Skeletal muscle tissue (tissue), 4 donors: ENCODE data around the gene PACRG. TPM values are rescaled to one million over a fixed set of nuclear protein-coding genes. Genes with fewer than 3 reads are reported as not detected.

Experiments
- H3K27ac ChIP-seq: one replicate; pipeline ENCODE4 v1.7.0; 2013; ENCODE audit warnings: mild to moderate bottlenecking, low read depth, low read length, inconsistent platforms
- H3K27me3 ChIP-seq, 3 donors: one replicate each; pipeline ENCODE4 v1.7.0; 2013; ENCODE audit warnings: low read length in 3 of 3; ENCODE audit not compliant: control insufficient read depth in 3 of 3, insufficient read depth in 3 of 3
- H3K36me3 ChIP-seq, 3 donors: one replicate each; pipeline ENCODE4 v1.7.0; 2013; ENCODE audit warnings: low read length in 3 of 3; ENCODE audit not compliant: control insufficient read depth in 3 of 3, insufficient read depth in 3 of 3
- H3K4me1 ChIP-seq, 3 donors: one replicate each; pipeline ENCODE4 v1.7.0; 2013; ENCODE audit warnings: low read length in 3 of 3, mild to moderate bottlenecking in 3 of 3; ENCODE audit not compliant: control insufficient read depth in 3 of 3, insufficient read depth in 3 of 3
- H3K4me3 ChIP-seq, 3 donors: one replicate each; pipeline ENCODE4 v1.7.0; 2013; ENCODE audit warnings: low read length in 3 of 3
- H3K9ac ChIP-seq, 3 donors: one replicate each; pipeline ENCODE4 v1.7.0; 2013; ENCODE audit warnings: low read length in 3 of 3, mild to moderate bottlenecking in 3 of 3, moderate library complexity in 2 of 3, low read depth in 1 of 3
- H3K9me3 ChIP-seq, 3 donors: one replicate each; pipeline ENCODE4 v1.7.0; 2013; ENCODE audit warnings: low read length in 3 of 3; ENCODE audit not compliant: control insufficient read depth in 3 of 3
- total RNA-seq: library from RNA; depleted of rRNA; stranded (reverse); fragments of >200 nt; gene quantifications from one replicate; pipeline ENCODE4 v1.2.3, GENCODE V29; 2014
- donor health status: Osteomylitis.

PACRG gene
- total RNA-seq, 1 donor from 2014 or later, result 1.0 TPM

GRCh38 chr6:163301726-163302635 lies 574.2 kb downstream of the PACRG start:
- Histone ChIP-seq H3K4me3 (no peak overlapping the region), H3K27ac (peak overlapping the region; percentile 41)

GRCh38 chr6:163302747-163303146 lies 575.0 kb downstream of the PACRG start:
- peaks cover 13 to 29% (median 23%) of the 10 kb centered on the region in 3 donors for H3K4me1 ChIP-seq
- no peak overlapping the region for H3K4me3 ChIP-seq
- H3K27ac ChIP-seq, result peak overlapping the region; percentile 41
- H3K9ac ChIP-seq, result peak overlapping the region in 1 of 3 donors; percentile 35
- no peaks in the 10 kb centered on the region for H3K36me3 ChIP-seq
- no peaks in the 10 kb centered on the region for H3K27me3 ChIP-seq
- H3K9me3 ChIP-seq, result no peaks in the 10 kb centered on the region

More at GRCh38 chr6:163301726-163302635, 574.2 kb downstream of the PACRG start:
- Histone ChIP-seq H3K36me3 (no peaks in the 10 kb centered on the region), H3K27me3 (no peaks in the 10 kb centered on the region), H3K9me3 (no peaks in the 10 kb centered on the region), H3K9ac (peak overlapping the region in 2 of 3 donors; percentile 33 to 35), H3K4me1 (peaks cover 20 to 35% (median 28%) of the 10 kb centered on the region in 3 donors)

- H3K9me3 ChIP-seq, result no peaks in the 10 kb centered on the region
- H3K4me3 ChIP-seq, result no peak overlapping the region
- no peaks in the 10 kb centered on the region for H3K27me3 ChIP-seq
- no peaks in the 10 kb centered on the region for H3K36me3 ChIP-seq
- H3K4me1 ChIP-seq, result peaks cover 2 to 13% (median 13%) of the 10 kb centered on the region in 3 donors
- no peak overlapping the region for H3K27ac ChIP-seq
- no peak overlapping the region for H3K9ac ChIP-seq
Measured at GRCh38 chr6:163306000-163306399, 578.2 kb downstream of the PACRG start.

- Histone ChIP-seq H3K27ac (no peak overlapping the region), H3K27me3 (no peaks in the 10 kb centered on the region), H3K4me3 (no peak overlapping the region), H3K4me1 (peaks cover 0 to 7% (median 0%) of the 10 kb centered on the region in 3 donors), H3K9ac (no peak overlapping the region), H3K9me3 (no peaks in the 10 kb centered on the region), H3K36me3 (no peaks in the 10 kb centered on the region)
Measured at GRCh38 chr6:163308629-163309440, 581.1 kb downstream of the PACRG start.

- Histone ChIP-seq H3K9ac (no peak overlapping the region), H3K27ac (no peak overlapping the region), H3K4me1 (peaks cover 0 to 7% (median 0%) of the 10 kb centered on the region in 3 donors), H3K9me3 (no peaks in the 10 kb centered on the region), H3K36me3 (no peaks in the 10 kb centered on the region), H3K4me3 (peak overlapping the region in 1 of 3 donors; percentile 3), H3K27me3 (no peaks in the 10 kb centered on the region)
Measured at GRCh38 chr6:163309491-163310026, 581.8 kb downstream of the PACRG start.

GRCh38 chr6:163310096-163310972 lies 582.6 kb downstream of the PACRG start:
- H3K9me3 ChIP-seq, result no peaks in the 10 kb centered on the region
- peak overlapping the region; percentile 19 to 38 (median 30) for H3K4me3 ChIP-seq
- peaks cover 0 to 6% (median 0%) of the 10 kb centered on the region in 3 donors for H3K4me1 ChIP-seq
- H3K36me3 ChIP-seq, result no peaks in the 10 kb centered on the region
- H3K27me3 ChIP-seq, result no peaks in the 10 kb centered on the region
- no peak overlapping the region for H3K27ac ChIP-seq
- no peak overlapping the region for H3K9ac ChIP-seq

- no peaks in the 10 kb centered on the region for H3K27me3 ChIP-seq
- no peaks in the 10 kb centered on the region for H3K36me3 ChIP-seq
- no peak overlapping the region for H3K27ac ChIP-seq
- H3K4me1 ChIP-seq, result peaks cover 0 to 2% (median 0%) of the 10 kb centered on the region in 3 donors
- peak overlapping the region in 1 of 3 donors; percentile 38 for H3K4me3 ChIP-seq
- no peak overlapping the region for H3K9ac ChIP-seq
- no peaks in the 10 kb centered on the region for H3K9me3 ChIP-seq
Measured at GRCh38 chr6:163310973-163311383, 583.2 kb downstream of the PACRG start.

- H3K27ac ChIP-seq, result no peak overlapping the region
- H3K4me3 ChIP-seq, result no peak overlapping the region
- H3K4me1 ChIP-seq, result peaks cover 0 to 2% (median 0%) of the 10 kb centered on the region in 3 donors
- H3K36me3 ChIP-seq, result no peaks in the 10 kb centered on the region
- no peak overlapping the region for H3K9ac ChIP-seq
- H3K27me3 ChIP-seq, result no peaks in the 10 kb centered on the region
- H3K9me3 ChIP-seq, result no peaks in the 10 kb centered on the region
Measured at GRCh38 chr6:163311830-163312229, 584.1 kb downstream of the PACRG start.

- H3K4me1 ChIP-seq, result peaks cover 0 to 3% (median 0%) of the 10 kb centered on the region in 3 donors
- H3K27me3 ChIP-seq, result no peaks in the 10 kb centered on the region
- no peaks in the 10 kb centered on the region for H3K9me3 ChIP-seq
- H3K36me3 ChIP-seq, result no peaks in the 10 kb centered on the region
- H3K27ac ChIP-seq, result no peak overlapping the region
- no peak overlapping the region for H3K9ac ChIP-seq
- no peak overlapping the region for H3K4me3 ChIP-seq
Measured at GRCh38 chr6:163313566-163313965, 585.8 kb downstream of the PACRG start.
